ENCODE results near the gene PDE4D.

- TF ChIP-seq CTCF (conservative IDR thresholded peaks at IDR 0.05; ENCODE audit: low read length) (no peak), EZH2phosphoT487 (IDR thresholded peaks at IDR 0.05; ENCODE audit: borderline replicate concordance, low read depth, low read length) (no peak)
Measured at GRCh38 chr5:59178482-59178881, 715.0 kb downstream of the PDE4D start.
